Erythroblast (primary cell): ENCODE results near the gene NOB1.

Source experiments
- GATA1 ChIP-seq: IDR thresholded peaks from 2 replicates; pipeline ENCODE4 v1.6.1; 2011; ENCODE audit warnings: low read depth, mild to moderate bottlenecking, control low read depth, low read length, moderate library complexity
- POLR2A ChIP-seq: IDR thresholded peaks from 2 replicates; pipeline ENCODE4 v1.6.1; 2011; ENCODE audit warnings: mild to moderate bottlenecking, low read length

GRCh38 chr16:69712914-69713581 is 41.7 kb downstream of the NOB1 start:
- TF ChIP-seq POLR2A (no peak), GATA1 (no peak)
